COLO829 (cell line): Measurements from ENCODE around the gene PDCD4.

ENCODE experiments used
- DNase-seq: peaks from one replicate; pipeline ENCODE4 v3.0.0; 2012; ENCODE audit warnings: low spot score

Gene PDCD4

DNA sequence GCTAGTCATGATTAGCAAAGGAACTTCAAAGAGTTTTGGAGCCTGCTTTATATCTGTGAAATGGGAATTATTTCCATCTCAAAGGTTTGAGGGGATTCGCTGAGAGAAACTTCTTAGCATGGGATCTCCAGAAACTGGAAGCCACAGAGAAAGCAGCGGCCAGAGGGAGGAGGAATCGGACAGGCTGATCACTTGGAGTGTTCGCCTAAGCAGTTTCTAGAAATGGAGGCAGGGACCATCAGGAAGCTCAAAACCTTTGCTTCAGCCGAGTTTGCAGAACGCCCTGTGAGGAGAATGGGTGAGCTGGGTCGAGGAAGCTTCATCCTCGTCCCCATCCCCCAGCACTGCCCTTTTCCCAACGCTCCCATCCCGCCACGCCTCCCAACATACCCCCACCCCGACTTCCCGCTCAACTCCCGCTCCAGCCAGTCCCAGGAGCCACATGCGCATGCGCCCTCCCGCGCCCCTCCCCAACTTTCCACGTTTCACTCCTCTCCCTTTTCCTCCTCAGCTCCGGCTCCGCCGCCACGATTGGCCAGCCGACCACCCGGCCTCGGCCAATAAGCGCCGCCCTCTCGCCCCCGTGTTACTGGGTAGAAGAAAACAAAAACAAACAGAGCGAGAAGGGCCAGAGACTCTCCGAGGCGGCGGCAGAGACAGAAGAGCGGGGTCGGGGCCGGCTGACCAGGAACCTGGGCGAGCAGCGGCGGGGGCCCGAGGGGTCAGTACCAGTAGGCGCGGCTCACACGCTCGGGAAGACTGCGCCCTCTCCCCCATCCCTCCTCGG is at the start of gene PDCD4:
Gene PDCD4 (plus strand): TSS at position 631 of the 787 bp plus-strand sequence. CDS start 4,100 bp downstream, outside the sequence.
- DNase-seq: peak; percentile 77

DNA sequence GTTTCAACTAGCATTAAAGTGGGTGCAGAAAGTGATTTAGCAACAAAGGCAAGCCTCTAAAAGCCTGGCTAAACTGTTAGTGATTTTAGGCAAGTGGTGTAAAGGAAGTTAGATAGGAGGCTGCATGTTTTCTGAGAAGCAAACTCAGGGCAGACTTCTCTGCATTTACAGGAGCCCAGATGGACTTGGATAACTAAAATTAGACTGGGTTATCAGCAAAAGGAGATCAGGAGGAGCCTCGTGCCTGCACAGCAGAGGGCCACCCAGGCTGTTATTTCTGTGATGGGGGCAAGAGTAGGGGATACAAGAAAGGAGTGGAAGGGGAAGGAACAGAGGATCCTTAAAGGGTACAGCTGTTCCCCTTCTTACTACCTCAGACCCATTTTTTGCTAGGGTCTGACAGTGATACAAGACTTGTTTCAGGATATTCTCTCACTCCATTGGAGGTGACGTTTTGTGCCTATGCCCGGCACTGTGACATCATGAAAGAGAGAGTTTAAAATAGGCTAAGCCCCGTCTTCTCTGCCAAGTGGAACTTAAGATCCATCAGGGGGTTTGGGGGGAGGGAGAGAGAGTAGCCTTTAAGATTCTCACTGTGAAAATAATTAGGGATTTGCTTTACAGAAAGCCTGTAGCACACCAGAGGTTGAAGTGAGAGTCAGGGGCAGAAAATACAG is 49.6 kb upstream of the PDCD4 start:
- DNase-seq: no peak

DNA sequence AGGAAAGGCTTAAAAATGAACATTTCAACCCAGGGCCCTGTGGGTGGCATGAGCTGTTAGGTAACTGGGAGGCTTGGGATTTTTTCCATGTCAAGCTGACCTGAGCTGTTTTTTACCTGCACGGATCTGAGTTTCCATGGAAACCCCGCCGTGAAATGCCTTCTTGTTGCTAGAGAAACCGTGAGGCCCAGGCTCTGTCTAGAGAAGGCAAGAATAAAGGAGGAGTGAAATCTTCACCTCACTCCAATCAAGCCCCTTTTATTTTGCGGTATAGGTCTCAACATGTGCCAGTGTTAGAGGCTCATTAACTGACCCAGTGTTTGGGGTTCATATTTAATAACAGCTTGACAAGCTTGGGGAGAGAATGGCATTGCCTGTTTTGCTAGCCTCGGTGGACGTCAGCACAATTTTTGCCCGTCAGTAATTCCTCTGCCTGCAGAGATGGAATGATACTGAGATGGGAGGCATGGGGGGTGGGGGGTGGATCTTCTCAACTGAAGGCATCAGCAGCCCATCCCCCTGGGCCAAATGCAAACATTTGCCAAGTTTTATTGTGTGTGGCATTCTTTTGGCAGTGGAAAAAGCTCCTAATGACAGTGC is 48.9 kb upstream of the PDCD4 start:
- DNase-seq: no peak

DNA sequence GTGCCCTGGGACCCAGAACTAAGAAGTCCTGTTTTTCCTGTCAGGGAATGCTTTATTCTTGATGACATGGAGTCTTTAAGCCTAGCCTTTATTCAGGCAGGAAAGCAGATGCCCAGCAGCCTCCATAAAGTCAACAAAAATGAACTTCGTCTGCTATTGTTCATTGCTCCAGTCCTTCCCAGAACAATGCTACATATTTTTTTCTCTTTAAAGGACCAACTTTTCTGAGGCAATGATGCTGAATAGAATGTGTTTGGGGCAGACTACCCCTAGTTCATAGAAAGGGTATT is 47.6 kb upstream of the PDCD4 start:
- DNase-seq: no peak

DNA sequence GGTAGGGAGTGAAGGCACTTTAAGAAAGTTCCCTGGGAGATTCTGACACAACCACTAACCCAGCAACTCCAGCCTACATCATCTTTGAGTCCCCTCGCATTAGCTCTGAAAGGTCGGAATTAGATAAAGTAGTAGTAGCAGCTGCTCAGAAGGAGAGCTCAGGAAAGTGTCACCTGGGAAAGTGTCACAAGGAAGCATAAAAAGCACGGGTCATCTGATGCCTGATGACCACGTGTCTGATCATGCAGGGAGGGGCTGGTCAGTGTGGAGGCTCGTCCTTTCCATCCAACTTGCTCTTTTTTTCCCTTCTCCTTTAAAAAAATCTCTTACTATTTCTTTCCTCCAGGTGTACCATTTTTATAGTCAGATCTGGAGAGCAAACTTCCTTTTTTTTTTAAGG is 47.1 kb upstream of the PDCD4 start:
- no peak for DNase-seq

DNA sequence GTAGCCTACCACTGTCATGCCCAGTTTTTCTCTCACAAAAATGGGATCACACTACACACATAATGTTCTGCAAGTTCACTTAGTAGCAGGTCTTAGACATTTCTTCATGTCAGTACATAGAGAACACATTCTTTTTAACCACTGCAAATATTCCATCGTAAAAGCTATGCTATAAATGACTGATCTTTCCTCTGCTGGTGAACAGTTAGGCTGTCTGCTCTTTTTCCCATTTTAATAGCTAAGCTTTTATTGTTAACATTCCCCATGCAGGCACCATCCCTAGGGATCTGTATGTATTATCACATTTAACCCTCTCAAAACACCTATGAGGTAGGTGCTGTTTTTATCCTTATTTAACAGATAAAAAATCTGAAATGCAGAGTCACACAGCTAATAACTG is 46.2 kb upstream of the PDCD4 start:
- DNase-seq: no peak

DNA sequence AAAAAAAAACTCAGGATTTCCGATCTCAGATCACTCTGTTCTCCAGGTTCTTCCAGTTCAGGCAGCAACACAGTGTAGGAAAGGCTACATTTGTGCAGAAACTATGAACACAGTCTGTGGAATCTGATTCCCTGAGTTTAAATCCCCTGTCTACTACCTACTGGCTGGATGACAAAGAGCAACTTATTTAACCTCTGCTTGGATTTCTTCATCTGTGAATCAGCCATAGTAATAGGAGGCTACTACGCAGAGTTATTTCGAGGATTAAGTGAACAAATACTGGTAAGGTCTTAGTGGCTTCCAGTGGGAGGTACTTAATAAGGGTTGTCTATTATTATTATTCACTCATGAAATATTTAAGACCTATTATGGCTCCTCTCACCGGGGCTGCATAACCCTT is 44.3 kb upstream of the PDCD4 start:
- no peak for DNase-seq

DNA sequence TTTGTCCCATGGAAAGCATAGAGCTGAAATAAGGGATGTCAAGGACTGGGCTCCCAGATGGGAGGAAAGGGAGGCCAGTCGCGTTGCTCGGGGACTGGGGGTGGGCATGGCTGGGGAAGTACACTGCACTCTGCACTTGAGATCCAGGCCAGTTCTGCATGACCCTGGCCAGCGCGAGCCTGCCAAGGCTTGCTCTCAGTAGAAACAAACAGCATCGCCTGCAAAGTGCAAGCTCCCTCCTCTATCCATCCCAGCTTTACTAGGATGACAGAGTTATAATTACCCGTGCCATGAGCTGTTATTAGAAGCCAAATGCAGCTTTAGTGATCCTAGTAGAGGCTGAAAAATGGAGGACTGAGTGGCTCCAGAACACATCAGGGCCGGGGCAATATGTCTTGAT is 43.9 kb upstream of the PDCD4 start:
- DNase-seq: no peak

DNA sequence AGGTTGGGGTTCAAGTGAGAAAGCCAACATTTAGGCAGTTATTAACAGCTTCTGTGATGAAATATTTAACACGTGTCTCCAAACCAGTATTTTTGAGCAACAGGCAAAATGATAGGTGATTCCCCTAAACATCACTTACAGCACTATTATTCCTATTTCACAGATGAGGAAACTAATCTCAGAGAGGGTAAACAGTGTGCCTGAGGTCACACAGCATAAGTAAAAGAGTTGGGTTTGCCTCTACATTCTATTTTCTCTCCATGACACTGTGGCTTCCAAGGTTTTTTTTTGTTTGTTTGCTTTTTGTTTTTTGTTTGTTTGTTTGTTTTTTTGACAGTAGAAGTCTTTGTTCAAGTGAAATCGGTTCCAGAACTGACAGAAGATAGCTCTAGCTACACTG is 43.2 kb upstream of the PDCD4 start:
- no peak for DNase-seq

DNA sequence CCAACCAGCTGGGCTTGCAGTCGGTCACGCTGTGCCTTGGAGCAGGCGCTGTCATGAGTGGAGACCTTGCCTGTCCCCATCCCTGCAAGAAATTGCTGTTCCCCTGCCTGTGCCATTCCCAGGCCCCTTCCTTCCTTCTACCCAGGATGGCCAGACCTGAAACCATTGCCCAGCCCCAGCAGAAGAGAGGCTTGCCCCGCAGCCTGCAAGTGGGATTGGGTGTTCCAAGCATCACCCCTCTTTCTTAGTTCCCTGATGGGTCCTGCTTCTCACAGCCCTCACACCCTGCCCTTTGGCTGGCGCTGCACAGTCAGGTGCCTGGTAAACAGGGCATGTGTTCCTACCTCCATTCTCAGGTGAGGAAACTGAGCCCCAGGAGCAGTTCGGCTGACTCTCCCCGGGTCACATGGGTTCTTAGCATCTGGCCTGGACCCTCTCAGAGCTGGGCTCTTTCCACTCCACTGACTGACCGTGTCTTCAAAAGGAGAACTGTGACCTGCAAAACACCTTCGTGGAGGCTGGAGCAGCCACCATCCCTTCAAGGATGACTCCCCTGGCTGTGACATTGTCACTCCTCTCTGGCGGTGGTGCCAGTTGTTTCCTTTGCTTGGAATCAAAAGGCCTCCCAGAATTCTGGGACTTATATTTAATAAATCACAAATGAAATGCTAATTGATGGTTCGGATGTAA is 41.9 kb upstream of the PDCD4 start:
- no peak for DNase-seq

DNA sequence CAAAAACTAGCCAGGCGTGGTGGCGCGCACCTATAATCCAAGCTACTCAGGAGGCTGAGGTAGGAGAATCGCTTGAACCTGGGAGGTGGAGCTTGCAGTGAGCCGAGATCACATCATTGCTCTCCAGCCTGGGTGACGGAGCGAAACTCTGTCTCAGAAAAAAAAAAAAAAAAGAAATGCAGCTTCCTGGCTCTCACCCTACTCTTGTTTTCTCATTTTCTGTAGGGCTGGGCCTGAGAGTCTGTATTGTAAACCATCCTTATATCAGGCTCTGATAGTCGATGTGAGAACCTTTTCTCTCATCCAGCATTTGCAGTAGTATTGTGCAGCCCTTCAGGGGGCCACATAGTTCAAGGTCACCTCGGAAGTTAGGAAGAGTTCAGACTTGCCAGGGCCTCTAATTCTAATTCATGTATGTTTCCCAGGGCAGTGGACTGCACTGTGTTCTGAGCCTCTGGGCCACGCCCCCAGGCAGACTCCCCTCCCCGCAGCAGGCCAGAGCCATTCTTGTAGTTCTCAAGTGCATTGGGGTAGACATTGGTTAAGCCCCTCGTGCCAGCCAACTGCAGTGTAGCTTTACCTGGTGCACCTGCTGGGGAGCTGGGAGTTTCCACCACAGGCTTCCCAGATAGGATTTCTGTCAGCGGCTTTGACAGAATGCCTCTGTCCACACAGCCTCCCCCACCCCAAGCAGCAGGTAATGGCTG is 38.3 kb upstream of the PDCD4 start:
- DNase-seq: no peak

DNA sequence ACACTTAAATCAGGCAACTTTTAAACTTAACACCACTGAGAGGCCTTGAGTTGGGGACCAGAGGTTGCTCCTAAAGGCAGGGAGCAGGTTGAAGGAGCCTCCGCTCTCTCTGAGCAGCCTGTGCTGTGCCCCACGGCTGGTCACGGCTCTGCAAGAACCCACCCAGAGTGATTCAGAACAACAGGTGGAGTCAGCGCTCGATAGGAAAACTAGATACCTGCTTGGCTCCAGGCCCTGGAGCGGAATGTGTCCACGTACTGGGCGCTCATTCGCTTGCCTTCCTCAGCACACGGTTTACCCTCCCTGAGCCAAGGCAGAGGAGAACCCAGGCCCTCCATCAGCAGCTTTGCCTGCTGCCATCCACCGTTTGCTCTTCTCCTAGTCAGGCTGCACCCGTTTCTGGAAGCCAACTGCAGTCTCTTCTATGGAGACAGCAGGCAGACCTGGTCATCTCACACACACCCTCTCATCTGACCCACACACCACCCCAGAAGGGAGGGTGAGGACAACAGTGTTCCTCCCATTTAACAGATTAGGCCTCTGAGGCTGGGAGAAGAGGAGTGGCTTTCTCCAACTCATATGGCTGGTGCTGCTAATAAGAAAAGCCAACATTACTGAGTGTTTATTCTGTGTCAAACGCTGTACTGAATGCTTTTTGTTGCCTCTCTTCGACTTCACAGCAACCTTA is 37.6 kb upstream of the PDCD4 start:
- DNase-seq: no peak

DNA sequence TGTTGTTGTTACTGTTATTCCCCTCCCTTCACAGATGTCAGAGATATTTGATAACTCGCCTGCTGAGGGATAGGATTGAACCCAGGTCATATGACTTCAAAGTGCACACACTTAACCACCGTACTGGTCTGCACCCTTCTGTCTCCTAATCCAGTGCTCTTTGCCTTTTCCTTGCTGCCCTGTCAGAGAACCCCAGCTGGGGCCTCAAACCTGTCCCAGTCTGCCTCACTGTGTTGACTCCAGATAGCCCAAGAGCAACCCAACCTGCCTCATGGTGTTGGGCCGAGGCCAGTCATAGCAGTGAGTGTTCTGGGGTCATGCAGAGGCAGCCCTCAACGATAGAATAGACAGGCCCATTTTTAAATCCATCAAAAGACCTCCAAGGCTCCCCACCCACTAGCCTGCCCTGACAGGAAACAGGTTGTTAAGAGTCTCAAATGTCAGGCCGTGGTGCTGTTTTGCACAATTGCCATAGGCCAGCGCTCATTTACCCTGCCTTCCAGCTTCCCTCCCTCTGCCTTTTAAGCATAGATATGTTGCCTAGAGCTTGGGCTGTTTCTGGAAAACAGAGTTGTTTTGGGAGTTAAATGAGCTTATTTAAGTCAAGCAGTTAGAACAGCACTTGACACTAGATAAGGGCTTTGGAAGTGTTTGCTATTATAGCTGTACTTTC is 37.0 kb upstream of the PDCD4 start:
- DNase-seq: no peak

DNA sequence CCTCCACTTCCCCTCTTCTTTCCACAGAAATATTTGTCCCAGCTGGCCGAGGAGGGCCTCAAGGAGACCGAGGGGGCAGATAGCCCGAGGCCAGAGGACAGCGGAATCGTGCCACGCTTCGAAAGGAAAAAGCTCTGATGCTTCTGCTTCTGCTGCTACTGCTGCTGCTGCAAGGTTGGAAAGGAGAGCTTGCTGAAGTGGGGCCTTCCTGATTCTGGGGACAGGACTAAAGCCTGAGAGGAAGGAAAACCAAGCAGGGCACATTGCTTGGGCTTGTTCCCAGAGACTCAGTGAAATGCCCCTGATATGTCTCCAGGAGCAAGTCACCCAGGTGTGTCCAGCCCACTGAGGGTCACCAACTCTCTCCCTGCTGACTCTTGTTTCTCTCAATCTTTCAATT is 35.9 kb upstream of the PDCD4 start:
- no peak for DNase-seq

DNA sequence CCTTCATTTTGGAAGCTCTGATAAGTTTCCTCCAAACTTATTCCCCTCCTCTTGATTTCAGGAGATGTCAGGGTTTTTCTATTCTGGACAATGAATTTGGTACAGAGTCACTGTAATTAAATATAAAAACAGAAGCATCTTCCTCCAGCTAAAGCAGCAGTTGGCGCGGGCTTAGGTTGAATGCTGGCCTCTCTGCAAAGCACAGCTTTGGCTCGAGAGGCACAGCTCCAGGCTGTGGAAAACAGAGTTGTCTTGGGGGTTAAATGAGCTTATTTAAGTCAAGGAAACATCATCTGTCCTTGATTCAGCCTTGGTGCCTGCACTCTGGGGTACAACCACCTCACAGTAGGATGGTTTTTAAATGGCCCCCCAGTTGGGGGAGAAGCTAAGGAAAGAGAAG is 35.0 kb upstream of the PDCD4 start:
- DNase-seq: no peak

DNA sequence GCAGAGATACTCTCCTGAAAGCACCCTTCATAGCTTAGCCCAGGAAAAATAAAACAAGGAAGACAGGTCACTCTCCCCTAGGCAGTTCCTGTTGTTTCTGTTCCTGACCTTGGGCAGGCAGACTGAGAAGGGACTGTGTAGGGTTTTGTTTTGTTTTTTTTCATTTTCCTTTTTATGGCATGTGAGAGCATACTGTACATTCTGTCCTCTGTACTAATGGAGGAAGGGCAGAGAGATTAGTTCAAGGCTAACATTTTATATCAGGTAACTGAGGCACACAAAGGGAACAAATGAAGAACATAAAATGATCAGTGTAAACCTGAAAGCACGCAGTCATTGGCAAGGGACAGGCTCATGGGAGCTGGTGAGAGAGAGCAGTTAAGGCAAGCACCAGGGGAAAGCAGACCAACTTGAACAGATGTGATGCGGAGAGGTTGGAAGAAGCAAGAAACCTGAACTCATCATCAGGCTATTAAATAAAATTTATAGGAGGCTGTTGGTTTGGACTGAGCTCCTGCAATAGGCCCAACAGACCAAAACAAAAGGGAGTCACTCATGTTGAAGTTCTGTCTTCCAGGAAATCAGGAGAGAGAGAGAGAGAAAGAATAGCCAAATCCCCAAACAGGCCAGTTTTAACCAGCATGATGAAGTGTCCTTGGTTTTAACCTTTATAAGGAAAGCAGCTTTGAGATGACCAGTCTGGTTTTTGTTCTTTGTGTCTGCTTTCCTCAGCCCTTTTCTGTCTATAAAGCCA is 34.1 kb upstream of the PDCD4 start:
- peak; percentile 13 for DNase-seq

DNA sequence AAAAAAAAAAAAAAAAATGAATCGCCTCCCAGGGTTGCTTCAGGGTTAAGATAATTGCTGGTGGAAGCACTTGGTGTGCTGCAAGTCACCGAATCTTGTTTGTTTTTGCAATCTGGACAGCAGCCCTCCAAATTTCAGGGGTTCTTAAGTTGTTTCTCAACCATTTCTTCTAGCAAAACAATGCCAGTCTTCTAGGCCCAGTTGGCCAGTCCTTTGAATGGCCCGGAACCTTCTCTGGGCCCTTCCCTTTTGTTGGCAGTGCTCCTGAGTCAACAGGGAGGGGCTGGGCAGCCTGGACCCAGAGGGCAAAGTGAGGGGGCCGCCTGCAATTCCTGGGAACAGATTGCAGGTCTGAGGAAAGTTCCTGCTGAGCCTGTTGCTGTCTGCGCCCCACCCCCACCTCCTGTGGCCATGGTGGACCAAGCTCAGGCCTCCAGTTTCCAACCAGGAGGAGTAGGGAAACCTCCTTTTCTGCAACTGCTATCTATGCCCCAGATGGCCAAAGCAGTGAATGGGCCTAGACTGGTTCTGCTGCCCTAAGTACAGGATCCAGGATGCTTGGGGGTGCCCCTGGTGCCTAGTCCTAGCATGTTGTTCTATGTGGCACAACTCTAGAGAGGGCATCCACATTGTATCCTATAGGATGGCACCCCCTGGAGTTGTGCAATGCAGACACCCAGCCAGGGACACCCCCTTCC is 31.4 kb upstream of the PDCD4 start:
- DNase-seq: no peak

DNA sequence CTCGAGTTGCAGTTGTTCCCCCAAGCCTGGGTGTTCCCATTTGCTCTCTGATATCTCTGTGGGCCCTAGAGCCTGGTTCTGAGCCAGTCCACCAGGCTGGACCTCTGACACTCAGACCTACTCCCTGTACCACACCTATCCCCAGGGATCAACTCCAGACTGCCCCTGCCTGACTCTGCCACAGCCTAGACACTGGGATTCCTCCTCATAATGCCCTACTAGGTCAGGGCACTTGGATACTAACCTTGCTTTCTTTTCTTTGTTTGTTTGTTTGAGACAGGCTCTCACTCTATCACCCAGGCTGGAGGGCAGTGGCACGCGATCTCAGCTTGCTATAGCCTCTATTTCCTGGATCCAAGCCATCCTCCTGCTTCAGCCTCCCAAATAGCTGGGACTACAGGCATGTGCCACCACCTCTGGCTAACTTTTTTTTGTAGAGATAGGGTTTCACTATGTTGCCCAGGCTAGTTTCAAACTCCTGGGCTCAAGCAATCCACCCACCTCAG is 30.8 kb upstream of the PDCD4 start:
- no peak for DNase-seq

DNA sequence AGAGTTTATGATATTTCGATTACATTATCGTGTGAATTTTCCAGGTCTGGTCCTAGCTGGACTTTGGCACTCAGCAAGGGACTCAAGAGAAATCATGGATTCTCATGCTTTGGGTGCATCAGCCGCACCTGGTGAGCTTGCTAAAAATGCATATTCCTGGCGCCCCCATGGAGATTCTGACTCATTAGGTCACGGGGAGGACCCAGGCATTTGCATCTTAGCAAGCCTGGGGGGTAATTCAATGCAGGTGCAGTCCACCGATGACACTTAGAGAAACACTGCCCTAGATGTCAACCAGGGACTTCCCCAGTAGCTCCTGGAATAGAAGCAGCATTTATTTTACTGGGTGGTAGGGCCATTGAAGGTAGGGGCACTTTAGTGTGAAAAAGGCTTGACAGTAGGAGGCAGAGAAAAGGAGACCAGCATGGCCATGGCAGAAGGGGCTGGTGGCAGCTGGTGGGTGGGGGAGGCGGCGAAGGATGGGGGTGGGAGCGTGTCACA is 29.9 kb upstream of the PDCD4 start:
- DNase-seq: no peak
